CD4-positive, alpha-beta T cell treated with Interleukin-17A for 4 hours (primary cell): ENCODE results near the gene COASY.
"Not testable (repeated sequence)": the region's sequence is repeated elsewhere in the genome, so short reads cannot be mapped to it uniquely, and the experiment has no call there.

ENCODE experiments used
- DNase-seq: peaks from one replicate; pipeline ENCODE4 v3.0.0-alpha.2; 2020; ENCODE audit warnings: mixed read lengths

Gene COASY

DNA sequence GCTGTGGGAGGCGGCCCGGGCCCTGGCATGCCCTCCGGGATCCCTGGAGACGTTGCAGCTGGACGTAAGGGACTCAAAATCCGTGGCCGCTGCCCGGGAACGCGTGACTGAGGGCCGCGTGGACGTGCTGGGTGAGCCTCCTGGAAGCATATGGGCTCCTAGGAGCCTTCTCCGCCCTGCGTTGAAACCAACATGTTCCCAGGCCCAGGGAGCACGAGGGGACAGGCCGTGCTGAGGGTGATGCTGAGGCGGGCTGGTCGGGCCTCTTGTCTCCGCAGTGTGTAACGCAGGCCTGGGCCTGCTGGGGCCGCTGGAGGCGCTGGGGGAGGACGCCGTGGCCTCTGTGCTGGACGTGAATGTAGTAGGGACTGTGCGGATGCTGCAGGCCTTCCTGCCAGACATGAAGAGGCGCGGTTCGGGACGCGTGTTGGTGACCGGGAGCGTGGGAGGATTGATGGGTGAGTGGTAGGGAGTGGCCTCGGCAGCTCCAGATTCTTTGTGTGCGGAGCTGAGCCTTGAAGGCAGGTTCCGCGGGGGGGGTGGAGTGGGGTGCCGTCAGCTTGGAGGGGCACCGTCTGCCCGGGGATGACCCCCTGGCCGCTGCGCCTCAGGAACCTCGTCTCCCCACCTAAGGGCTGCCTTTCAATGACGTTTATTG is 8.7 kb upstream of the COASY start:
- no peak for DNase-seq

DNA sequence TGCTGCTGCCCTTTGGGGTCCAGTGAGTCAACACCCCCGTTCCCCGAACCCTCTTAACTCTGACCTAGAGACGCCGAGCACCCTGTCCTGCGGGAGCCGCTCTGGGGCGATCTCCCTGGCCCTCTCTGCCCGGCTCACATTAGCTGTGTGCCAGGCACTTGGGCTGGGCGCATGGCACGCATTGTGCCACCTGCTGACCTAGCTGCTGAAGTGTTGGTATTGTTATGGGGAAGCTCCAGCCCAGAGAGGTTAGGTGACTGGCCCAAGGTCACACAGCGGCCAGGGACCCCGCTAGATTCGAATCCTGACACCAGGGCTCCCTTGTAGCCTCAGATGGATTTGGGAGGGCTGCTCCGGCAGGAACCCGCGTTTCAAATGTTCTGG is 8.1 kb upstream of the COASY start:
- peak; percentile 21 for DNase-seq

DNA sequence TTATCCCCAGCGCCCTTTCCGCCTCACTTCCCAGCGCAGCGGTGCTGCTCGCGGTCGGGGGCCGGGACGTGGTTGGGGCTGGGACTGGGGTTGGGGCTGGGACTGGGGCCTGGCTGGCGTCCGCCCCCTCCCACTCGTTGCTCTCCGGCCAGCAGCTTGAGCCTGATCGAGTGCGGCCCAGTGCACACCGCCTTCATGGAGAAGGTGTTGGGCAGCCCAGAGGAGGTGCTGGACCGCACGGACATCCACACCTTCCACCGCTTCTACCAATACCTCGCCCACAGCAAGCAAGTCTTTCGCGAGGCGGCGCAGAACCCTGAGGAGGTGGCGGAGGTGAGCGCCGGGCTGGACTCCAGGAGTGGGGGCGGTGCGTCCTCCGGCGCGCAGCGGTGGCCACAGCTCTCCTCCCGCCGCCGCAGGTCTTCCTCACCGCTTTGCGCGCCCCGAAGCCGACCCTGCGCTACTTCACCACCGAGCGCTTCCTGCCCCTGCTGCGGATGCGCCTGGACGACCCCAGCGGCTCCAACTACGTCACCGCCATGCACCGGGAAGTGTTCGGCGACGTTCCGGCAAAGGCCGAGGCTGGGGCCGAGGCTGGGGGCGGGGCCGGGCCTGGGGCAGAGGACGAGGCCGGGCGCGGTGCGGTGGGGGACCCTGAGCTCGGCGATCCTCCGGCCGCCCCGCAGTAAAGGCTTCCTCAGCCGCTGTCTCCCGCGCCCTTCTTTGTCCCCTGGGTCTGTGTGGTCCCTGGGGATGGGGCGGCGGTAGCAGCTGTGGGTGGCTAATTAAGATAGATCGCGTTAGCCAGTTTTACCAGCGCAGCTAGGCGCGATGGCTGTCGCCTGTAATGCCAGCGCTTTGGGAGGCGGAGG is 7.5 kb upstream of the COASY start:
- DNase-seq: peak; percentile 85

DNA sequence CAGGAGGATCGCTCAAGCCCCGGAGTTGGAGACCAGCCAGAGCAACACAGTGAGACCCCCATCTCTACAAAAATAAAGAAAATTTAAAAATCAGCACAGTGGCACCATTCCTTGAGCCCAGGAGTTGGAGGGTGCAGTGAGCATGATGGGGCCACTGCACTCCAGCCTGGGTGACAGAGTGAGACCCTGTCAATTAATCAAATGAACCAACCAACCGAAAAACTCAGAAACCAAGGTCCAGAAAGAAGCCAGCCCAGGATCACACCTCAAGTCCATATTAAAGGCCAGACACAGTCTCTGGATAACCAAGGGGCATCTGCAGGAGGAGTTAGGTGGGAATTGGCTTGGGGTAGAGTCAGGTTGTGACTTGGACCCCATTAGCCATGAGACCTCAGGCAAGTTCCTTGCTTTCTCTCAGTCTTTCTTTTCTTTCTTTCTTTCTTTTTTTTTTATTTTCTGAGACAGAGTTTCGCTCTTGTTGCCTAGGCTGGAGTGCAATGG is 6.8 kb upstream of the COASY start:
- DNase-seq: no peak

DNA sequence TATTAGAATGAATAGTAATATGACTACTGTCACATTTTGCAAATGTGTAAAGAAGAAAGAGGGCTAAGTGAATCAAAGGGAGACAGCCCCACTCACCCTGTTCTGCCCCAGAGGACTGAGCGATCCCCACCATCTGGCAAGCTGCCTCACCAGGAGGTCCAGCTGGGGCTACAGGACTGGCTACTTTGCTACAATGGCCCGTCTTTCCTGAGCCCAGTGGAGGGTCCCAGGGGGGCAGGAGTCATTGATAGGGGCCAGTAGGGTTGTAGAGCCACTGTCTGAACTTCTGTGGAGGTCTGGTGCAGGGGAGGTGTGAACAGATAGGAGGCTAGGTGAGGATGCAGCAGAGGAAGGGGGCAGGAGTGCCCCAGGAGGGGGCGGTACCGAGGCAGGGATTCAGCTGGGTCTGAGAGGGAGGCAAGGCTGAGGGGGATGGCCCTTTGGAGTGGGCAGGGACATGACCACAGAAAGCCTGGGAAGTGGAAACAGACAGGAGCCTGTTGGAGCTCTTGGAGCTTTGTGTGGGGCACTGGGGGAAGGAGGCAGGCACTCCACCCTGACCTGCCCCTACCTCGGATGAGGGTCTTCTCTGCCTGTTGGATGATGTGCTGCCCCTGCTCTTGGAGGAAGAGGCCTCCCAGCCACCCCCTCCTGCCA is 5.9 kb upstream of the COASY start:
- not testable (repeated sequence) for DNase-seq

DNA sequence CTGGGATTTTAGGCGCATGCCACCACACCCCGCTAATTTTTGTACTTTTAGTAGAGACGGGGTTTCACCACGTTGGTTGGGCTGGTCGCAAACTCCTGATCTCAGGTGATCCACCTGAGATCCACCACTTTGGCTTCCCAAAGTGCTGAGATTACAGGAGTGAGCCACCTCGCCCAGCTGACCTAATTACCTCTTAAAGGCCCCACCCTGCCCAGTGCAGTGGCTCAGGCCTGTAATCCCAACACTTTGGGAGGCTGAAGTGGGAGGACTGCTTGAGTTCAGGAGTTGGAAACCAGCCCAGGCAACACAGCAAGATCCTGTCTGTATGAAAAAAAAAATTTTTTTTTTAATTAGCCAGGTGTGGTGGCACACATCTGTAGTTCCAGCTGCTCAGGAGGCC is 2.9 kb upstream of the COASY start:
- DNase-seq: no peak

DNA sequence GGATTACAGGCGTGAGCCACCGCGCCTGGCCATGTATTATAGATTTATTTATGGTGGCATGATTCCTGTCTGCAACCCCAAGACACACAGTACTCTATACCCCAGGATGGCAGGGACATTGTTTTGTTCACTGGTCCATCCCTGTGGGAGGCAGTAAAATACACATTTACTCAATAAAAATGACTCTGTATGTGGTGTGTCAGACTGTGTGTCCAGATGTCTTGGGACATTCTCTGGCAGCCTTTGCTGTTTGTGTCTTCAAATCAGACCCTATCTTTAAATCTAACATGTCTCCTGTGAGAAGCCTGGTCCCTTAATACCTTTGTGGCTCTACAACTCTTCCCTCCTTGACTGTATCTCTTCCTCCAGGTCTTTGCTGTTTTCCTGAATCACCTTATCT is 1.7 kb upstream of the COASY start:
- DNase-seq: no peak

DNA sequence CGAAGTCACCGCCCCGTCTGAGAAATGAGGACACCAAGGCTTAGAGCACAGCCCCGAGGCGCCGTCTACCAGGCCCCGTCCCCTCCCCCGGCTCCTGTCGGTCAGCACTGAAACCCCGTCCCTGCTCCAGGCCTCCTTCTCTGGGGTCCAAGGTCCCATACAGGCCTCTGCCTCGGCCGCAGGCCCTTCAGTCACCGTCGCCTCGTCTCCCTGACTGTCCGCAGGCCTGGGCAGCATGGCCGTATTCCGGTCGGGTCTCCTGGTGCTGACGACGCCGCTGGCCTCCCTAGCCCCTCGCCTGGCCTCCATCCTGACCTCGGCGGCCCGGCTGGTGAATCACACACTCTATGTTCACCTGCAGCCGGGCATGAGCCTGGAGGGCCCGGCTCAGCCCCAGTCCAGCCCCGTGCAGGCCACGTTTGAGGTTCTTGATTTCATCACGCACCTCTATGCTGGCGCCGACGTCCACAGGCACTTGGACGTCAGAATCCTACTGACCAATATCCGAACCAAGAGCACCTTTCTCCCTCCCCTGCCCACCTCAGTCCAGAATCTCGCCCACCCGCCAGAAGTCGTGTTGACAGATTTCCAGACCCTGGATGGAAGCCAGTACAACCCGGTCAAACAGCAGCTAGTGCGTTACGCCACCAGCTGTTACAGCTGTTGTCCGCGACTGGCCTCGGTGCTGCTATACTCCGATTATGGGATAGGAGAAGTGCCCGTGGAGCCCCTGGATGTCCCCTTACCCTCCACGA is 617 bp downstream of the COASY start:
- DNase-seq: no peak

DNA sequence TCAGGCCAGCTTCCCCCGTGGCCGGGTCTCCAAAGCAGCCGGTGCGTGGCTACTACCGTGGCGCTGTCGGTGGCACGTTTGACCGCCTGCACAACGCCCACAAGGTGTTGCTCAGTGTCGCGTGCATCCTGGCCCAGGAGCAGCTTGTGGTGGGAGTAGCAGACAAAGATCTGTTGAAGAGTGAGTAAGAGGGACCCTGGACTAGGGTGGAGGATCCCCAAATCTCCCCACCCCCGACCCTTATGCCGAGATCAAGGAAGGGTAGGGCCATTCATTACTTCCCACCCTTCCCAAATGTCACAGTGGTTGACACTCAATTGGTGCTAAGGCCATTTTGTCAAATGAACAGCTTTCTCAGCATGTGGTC is 1.2 kb downstream of the COASY start:
- no peak for DNase-seq

DNA sequence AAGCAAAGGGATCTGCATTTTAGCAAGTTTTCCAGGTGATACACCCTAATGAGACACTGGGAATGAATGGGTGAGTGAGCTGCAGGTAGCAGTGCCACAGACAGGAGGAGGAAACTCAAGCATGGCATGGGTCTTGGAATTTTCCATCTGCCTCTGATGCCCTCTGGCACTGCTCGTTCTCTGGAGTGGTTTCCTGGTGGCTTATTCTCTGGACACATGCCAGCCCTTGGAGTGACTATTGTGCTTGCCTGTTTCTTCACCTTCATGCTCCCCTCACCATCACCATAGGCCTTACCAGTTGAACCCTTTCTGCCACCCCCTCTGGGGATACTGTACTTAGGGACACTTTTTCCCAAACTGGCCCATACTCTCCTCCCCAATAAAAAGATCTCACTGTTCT is 1.6 kb downstream of the COASY start:
- DNase-seq: no peak

DNA sequence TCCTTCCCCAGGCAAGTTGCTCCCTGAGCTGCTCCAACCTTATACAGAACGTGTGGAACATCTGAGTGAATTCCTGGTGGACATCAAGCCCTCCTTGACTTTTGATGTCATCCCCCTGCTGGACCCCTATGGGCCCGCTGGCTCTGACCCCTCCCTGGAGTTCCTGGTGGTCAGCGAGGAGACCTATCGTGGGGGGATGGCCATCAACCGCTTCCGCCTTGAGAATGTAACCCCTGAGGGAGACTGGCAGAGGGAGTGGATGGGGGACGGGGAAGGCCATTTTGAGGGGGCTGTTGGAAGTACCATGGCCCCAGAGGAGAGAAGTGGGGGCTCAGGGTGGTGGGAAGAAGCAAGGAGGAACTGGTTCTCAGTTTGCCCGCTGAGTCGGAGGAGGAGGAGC is 2.0 kb downstream of the COASY start:
- DNase-seq: no peak

DNA sequence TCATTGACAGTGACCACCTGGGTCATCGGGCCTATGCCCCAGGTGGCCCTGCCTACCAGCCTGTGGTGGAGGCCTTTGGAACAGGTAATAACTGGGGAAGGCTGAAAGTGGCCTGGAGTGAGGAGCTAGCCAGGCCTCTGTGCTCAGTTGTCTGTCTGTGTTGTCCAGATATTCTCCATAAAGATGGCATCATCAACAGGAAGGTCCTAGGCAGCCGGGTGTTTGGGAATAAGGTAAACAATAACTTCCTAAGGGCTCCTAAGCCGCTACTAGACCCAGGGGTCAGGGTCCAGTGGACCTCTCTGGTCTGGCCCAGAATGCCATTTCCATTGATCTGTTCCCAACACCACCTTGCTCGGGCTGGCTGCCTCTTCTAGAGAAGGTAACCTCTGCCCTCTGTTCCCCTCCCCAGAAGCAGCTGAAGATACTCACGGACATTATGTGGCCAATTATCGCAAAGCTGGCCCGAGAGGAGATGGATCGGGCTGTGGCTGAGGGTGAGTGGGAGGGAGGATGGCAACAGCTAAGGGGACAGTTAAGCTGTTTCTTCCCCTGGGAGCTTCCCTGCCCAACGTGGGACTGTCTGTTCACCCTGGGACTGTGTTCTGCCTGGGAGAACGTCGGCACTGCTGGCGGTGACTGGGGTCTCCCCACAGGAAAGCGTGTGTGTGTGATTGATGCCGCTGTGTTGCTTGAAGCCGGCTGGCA is 3.0 kb downstream of the COASY start:
- DNase-seq: no peak

DNA sequence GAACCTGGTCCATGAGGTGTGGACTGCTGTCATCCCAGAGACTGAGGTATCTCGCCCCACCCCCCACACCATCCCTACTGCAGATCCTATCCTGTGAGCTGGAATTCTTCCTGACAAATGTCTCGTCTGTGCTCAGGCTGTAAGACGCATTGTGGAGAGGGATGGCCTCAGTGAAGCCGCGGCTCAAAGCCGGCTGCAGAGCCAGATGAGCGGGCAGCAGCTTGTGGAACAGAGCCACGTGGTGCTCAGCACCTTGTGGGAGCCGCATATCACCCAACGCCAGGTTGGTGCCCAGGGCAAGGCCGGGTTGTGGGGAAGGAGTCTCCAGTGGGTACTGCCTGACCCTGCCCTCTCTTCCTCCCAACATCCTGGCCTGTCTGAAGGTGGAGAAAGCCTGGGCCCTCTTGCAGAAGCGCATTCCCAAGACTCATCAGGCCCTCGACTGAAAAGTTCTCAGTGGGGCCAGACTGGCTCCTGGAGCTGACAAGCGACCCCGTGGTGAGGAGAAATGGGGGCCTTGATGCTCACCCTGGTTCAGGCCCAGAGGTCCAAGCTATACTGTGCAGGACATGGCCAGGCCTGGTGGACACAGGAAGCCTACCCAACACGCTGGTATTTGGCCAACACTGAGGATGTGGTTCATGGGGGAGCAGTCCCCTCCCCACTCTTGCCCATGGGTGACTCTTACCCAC is 3.7 kb downstream of the COASY start:
- no peak for DNase-seq

DNA sequence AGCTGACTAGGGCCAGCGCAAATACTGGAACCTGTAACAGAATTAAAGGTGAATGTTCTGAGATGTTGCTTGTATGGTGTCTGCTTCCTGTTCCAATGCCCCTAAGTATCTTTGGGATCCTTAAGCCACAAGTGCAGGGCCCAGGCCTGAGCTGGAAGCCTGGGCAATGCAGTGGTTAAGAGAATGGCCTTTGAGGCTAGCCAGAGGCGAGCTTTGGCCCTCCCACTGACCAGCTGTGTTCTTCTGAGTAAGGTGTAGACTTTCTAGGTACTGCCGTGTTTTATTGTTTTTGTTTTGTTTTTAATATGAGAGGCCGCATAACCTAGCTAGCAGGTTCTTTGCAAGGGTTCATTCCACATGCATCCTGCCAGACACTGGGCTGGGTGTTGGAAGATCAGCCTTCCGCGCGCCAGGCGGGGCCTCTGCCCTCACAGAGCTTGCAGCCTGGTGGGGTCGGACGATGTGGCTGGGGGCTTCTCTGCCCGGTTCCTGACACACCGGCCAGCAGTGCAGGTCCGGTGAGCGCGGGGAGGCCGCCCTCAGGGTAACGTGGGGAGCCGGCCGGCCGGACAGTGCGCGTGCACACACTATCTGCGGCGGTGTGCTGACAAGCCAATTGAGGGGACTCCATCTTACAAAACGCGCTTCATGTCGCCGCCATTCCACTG is 4.4 kb downstream of the COASY start:
- no peak for DNase-seq

DNA sequence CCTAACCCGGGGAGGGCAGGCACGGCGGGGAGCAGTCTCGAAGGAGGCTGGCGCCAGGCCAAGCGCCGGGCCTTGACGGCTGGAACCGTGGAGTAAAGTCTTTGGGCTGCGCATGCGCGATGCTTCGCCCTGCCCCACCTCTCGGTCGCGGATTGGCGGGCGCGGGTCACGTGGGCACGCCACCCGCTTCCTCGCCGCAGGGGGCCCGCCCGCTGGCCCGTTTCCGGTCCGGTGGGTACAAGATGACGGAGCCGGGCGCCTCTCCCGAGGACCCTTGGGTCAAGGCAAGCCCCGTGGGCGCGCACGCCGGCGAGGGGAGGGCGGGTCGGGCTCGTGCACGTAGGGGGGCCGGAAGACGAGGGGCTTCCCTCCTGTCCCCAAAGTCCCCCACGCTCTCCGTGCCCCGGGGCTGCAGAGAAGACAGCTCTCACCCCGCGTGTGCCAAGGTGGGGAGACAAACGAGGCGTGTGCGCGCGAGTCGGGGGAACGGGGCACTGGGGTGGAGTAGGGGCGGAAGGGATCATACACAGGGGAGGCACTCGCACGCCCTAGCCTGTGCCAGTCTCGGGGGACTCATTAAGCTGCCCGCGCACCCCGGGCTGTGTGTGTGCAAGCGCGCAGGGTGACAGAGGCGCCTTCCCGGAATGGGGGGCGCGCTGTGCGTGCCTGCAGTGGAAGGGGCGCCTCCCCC is 5.1 kb downstream of the COASY start, which contains the start of gene MLX:
Gene MLX, plus strand, starts transcription at position 218 of the 691 bp plus-strand sequence. Its CDS starts 25 bp downstream, at position 243.
- peak; percentile 94 for DNase-seq

DNA sequence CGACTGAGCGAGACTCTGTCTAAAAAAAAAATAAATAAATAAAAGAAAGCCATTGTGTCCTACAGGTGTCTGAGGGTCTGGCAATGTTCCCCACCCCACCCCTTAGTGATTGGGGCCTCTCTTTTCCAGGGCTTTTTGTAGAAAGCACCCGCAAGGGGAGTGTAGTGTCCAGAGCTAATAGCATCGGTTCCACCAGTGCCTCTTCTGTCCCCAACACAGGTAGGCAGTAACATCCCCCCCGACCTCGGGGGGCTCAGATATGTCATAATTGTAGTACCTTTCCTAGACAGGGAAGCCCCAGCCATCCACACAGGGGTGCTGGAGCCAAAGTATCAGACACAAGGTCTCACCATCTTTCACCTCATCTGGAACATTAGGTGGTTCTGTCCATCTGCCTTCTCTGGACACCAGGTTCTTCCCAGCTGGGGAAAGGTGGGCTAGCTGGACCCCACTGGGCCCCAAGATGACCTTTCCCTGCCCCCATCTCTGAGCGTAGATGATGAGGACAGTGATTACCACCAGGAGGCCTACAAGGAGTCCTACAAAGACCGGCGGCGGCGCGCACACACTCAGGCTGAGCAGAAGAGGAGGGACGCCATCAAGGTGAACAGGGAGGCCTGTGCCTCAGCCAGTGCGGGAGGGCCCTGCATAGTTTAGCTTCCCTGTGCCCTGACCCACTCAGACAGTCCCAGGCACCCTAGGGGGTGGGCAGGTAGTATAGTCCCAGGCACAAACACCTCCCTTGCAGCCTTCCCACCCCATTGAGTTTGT is 6.6 kb downstream of the COASY start:
- no peak for DNase-seq

DNA sequence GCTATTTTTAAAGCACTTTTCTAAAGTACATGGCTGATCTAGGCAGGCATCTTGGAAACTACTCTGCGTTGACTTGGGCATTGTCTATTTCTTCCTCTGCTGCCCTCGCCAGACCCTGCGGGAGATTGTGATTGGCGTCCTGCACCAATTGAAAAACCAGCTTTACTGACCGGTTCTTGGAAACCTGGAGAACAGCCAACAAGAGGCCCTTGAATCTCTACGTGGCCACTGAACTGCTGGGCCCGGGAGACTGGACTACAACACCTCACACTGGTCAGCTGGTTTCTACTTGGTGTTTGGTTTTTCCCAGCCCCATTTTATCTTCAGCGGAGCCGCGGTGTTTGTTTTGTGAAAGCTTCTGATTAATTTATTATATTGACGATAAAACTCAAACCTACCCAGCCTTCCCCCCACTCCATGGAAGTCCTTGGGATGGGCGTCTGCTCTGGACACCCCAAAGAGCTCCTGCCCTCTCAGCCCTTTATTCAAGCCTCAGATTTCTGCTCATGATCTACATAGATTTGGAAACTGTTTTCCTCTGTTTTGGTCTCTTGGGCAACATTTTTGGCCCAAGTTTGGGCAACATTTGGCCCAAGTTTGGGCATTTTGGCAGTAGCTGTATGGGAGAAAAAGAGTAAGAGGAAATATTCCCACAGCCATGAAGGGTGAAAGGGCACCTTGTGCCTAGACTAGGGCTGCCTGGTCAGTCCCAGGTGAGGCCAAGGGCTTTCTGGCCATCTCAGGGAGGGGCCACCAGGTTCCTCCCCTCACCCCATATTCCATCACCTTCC is 9.7 kb downstream of the COASY start:
- no peak for DNase-seq

DNA sequence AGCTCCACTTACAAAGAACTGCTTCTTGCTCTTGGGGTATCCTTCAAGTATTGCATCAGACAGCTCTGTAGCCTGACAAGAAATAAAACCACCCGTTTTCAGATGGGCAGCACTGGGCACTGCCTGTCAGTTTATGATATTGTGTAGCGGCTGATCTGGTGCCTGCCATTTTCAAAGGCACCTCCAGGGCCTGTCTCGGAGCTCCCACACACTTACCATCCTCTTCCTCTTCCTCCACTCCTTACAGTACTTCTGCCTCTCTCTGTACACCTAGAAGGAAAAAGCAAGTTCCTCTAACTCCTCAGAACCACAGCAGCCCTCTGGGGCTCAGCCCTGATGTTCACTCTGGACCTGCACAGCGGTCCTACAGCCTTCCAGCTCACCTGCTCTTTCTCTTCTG is 11.1 kb downstream of the COASY start:
- no peak for DNase-seq

DNA sequence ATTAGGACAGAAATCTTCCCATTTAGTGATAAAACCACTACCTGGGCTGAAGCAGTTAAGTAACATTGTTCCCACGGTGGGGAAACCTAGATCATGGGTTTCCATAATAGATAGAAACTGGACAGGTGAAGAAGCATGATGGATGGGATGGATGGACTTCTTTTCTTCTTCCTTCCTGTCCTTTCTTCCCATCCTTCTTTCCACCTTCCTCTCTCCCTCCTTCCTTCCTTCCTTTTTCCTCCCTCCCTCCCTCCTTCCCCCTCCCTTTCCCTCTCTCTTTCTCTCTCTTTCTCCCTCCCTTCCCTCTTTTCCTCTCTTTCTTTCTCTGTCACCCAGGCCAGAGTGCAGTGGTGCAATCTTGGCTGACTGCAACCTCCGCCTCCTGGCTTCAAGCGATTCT is 12.5 kb downstream of the COASY start:
- DNase-seq: no peak
